ENCODE measurements around the gene RMND1.

GRCh38 chr6:151414641-151415260, 37.2 kb downstream of the RMND1 start:
- TF ChIP-seq CTCF (IDR thresholded peaks at IDR 0.05): no peak
- no peak for TF ChIP-seq ZNF317 (CRISPR knock-in tag; IDR thresholded peaks at IDR 0.05; ENCODE audit: borderline replicate concordance, low read depth)
- no peak for TF ChIP-seq ATF1 (CRISPR knock-in tag; IDR thresholded peaks at IDR 0.05)
- TF ChIP-seq ETV6 (CRISPR knock-in tag; IDR thresholded peaks at IDR 0.05): no peak
- TF ChIP-seq ATF2 (CRISPR knock-in tag; IDR thresholded peaks at IDR 0.05; ENCODE audit: borderline replicate concordance, low read depth): no peak
- no peak for TF ChIP-seq HMGA2 (CRISPR knock-in tag; IDR thresholded peaks at IDR 0.05)
- TF ChIP-seq FOXP1 (CRISPR knock-in tag; IDR thresholded peaks at IDR 0.05; ENCODE audit: borderline replicate concordance): no peak
- TF ChIP-seq MAX (CRISPR knock-in tag; IDR thresholded peaks at IDR 0.05): no peak
- no peak for TF ChIP-seq USF1 (CRISPR knock-in tag; IDR thresholded peaks at IDR 0.05)
- TF ChIP-seq E2F5 (CRISPR knock-in tag; IDR thresholded peaks at IDR 0.05): no peak
- no peak for TF ChIP-seq ZNF416 (CRISPR knock-in tag; IDR thresholded peaks at IDR 0.05)

Data from WTC11 (cell line).